HL-60/S4 treated with phorbol 12-myristate 13-acetate at 8.2 ng/mL for 4 days and 3 days (cell line): ENCODE results near the gene RTRAF.

Experiments used
- in situ Hi-C: fragments of 300-500 bp; cut with MboI; formaldehyde crosslinking; loops from 2 replicates; pipeline ENCODE4 v1.15.0; 2022; ENCODE audit warnings: low sequenced_read_pairs

Gene RTRAF

GRCh38 chr14:51989293-51990234 lies at the start of gene RTRAF:
RTRAF (plus strand) TSS chr14:51989546; CDS start chr14:51989640, 94 bp downstream.
- in situ Hi-C loops, result loop anchor here (25.0 kb wide), 1 partner anchor 702 kb away; no protein-coding TSS in a partner anchor

GRCh38 chr14:51939755-51940301 lies 49.5 kb upstream of the RTRAF start:
- in situ Hi-C loops, result no loop called here

GRCh38 chr14:51942971-51943370 lies 46.4 kb upstream of the RTRAF start:
- in situ Hi-C loops, result no loop called here

DNA sequence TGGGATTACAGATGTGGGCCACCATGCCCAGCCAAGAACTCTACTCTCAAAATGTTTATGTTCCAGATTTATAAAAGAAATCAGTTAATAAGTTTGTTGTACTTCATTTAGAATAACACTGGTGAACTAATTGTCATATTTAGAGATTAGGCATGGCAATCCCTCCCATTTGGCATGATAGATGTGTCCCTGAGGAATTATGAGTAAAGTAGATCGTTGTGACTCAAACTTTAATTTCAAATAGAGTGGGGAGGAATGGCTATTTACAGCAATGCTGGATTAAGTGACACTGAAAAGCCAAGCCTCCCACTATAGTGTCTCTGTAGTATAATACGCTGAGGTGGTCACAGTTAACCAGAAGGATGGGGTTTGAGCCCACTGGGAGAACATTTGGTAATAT lies 39.3 kb upstream of the RTRAF start:
- in situ Hi-C loops, result no loop called here

GRCh38 chr14:51951656-51952055 lies 37.7 kb upstream of the RTRAF start:
- in situ Hi-C loops, result no loop called here

DNA sequence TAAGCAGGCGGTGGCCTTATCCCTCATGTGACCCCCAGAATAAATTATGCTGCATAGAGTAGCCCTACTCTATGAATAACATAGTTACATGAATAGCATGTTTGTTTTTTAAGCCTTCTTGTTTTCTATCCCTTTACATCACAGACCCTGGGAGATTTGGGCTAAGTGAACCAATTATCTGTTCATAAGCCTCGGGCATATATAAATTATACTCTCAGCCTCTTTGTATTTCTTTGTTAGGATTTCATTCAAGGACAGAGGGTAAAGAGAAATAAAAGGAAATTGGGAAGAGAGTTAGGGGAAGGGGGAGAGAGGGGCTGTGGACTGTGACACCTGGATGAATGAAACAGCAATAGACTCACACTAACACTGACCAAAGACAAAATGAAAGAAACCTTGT lies 35.3 kb upstream of the RTRAF start:
- in situ Hi-C loops, result no loop called here

GRCh38 chr14:51954657-51955056 lies 34.7 kb upstream of the RTRAF start:
- in situ Hi-C loops, result no loop called here

- in situ Hi-C loops, result no loop called here
These were observed 31.4 kb upstream of the RTRAF start for GRCh38 chr14:51957950-51958349.

- in situ Hi-C loops, result no loop called here
These were observed 29.4 kb upstream of the RTRAF start for GRCh38 chr14:51959928-51960327.

DNA sequence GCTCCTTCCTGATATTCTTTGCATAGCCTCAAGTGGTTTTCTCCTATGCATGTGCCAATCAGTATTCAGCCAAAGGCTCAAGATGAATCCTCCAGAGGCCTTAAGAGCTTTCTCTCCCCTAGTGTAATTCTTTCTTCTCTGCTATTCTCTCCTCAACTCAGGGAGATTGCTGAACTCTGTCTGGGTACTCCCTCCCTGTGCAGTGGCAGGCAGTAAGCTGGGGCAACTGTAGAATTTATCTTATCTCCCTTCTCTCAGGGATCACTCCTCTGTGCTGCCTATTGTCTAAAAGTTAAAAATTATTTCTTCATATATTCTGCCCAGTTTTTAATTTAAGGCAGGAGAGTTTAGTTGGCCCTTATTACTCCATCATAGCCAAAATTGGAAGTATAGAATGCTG lies 28.5 kb upstream of the RTRAF start:
- in situ Hi-C loops, result no loop called here

DNA sequence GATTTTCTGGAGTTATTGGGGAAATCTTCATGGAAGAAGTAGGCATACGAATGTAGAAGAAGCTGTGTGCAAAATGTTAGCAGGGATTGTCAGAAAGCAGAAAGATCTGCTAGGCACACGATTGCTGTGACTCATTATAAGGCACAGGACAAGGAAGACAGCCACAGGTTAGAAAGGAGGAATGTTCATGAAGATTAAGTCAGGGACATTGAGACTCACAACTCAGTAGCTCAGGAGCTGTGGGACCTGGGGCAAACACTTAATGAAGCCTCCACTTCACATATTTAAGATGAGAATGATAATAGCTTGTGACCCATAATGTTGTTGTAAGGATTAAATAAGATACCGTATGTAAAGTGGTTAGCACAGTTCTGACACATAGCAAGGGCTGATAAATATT lies 26.6 kb upstream of the RTRAF start:
- in situ Hi-C loops, result no loop called here

DNA sequence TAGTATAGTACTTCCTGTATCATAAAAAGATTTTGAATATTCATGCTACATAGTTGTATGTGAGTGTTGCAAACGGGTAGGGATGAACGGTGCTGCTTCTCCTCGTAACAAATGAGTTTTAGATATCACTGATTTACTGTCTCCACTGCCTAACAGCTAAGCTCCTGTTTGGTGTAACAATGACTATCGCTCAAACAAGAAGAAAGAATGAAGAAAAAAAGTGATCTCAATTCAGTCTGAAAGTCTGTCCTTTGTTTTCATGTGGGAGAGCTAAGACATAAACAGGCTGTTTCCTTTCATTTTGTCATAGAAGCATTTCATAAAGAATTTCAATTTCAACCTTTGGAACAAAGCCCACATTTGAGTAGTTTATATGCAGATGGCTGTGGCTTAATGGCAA lies 26.1 kb upstream of the RTRAF start:
- in situ Hi-C loops, result no loop called here

DNA sequence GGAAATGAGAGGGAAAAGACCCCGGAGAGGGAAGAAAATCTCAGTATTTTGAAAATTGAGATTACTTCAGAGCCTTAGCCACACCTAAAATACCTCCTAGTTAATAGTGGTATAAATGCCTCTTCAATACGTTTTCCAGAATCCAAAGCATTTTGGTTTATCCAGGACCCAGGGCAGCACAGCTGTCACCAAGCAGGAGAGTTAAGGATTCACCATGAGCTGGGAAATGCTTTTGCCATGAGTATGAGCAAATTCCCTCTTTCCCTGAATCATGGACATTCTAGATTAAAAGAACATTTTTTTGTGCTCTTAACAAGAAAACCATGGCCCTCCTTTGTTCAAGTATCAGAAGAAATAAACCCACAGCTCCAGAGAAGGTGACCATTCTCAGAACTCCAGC lies 21.8 kb upstream of the RTRAF start:
- in situ Hi-C loops, result no loop called here

DNA sequence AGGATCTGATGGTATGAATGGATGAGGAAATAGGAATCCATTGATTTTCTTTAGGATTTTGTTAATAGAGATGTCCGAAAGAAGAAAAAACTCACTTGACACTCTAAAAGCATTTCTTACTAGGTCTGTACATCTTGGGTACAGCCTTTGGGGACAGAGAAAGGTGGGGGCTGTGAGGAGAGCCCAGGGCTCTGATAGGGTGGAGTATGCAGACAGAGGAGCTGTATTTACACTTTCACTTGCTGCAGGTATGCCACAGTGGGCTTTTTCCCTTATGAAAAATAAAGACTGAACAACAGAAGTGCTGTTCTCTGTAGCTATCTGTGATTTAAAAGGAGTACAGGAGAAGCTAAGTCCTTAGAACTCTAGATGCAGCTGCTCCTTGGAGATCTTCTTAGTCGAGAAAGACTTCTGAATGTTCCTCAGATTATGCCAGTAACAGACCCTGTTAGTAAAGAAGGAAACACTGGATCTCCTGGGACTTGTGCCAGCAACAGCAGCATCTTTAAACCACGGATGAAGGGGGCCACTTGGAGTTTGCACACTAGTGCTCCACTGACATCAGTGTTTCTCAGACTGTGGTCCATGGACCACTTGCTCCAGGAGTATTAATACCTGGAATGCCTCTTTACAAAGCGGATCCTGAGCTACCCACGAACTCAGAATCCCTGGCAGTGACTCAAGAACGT lies 19.4 kb upstream of the RTRAF start:
- in situ Hi-C loops, result no loop called here

DNA sequence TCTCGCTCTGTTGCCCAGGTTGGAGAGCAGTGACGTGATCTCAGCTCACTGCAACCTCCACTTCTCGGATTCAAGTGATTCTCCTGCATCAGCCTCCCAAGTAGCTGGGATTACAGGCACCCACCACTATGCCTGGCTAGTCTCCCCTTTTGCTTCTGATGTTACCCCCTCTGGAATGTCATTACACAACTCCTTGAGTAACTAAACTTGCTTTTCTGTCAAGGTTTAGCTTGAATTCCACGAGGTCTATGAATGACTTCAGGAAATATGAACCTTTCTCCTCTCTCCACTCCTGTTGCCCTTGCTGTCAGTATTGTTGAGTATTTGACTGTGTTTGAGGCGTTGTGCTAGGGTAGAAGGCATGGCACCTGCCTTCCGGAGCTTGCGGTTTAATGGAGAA lies 16.8 kb upstream of the RTRAF start:
- in situ Hi-C loops, result no loop called here

DNA sequence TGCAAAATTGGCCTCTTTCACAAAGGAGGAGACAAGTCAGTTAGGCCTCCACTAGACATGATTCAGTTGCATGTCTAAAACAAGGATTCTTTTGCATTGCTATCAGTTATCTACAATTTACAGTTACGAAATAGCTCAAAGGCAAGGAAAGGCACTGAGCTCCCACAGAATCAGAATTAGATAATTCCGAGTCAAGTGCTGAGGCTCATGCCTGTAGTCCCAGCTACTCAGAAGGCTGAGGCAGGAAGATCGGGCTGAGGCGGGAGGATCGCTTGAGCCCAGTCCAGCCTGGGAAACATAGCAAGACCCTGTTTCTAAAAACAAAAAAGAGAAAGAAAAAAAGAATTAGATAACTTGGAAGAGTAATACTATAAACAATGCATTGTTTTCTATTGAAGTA lies 12.3 kb upstream of the RTRAF start:
- in situ Hi-C loops, result loop anchor here (25.0 kb wide), 1 partner anchor 690 kb away; no protein-coding TSS in a partner anchor

GRCh38 chr14:51978681-51979085 lies 10.7 kb upstream of the RTRAF start:
- in situ Hi-C loops, result loop anchor here (25.0 kb wide), 1 partner anchor 691 kb away; no protein-coding TSS in a partner anchor

- in situ Hi-C loops, result loop anchor here (25.0 kb wide), 1 partner anchor 692 kb away; no protein-coding TSS in a partner anchor
These were observed 10.1 kb upstream of the RTRAF start for GRCh38 chr14:51979088-51979709.

DNA sequence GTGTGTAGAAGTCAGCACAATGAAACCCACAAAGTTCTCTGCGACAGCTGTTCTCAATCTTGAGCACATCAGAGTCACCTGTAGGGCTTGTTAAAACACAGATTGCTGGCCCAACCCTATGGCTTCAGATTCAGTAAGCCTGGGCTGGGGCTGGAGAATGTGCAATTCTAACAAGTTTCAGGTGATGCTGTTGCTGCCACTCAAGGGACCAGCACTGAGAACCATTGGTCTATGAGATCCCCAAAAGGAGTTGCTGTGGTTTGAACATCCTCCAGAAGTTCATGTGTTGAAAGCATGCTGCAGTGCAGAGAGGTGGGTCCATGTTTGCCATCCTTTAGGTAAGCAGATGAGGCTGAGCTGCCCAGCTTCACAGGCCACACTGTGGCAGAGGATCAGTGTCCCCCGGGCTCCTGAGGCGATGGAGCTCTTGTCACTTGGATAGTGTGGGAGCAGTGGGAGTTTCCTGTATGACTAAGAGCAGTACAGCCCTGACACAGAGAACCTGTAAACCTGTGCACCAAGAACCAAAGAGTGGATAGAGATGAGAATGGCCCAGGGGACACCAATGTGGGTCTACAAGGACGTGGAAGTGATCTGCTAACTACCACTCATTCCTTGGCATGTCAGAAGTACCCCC lies 8.0 kb upstream of the RTRAF start:
- in situ Hi-C loops, result loop anchor here (25.0 kb wide), 1 partner anchor 694 kb away; no protein-coding TSS in a partner anchor

DNA sequence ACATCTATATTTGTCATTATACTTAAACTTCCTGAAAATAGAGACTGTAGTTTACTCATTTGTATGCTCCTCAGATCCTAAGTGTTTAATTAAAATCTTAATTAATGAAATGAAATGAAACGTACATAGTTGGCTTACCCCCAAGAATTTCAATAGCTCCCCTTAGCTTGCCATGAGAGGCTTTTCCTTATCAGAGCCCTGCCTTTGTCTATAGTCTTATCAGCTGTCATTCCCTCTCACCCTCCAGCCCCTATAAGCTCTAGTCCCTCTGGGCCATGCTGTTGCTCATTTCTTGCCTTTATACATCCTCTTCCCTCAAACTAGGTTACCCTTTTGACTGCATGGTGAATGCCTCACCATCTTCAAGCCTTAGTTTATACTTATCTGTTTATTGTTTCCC lies 1.1 kb upstream of the RTRAF start:
- in situ Hi-C loops, result loop anchor here (25.0 kb wide), 1 partner anchor 701 kb away; no protein-coding TSS in a partner anchor
